Measurements from ENCODE around the gene PIK3IP1.

Gene PIK3IP1

GRCh38 chr22:31313366-31314147 is 21.3 kb upstream of the PIK3IP1 start:
- no peaks in the 10 kb centered on the region for H3K36me3 ChIP-seq (ENCODE audit: control insufficient read depth in 5 of 5, insufficient read depth in 5 of 5, low read length in 5 of 5)
- no peak overlapping the region for H3K9ac ChIP-seq (ENCODE audit: low read length in 5 of 5)

GRCh38 chr22:31308181-31308580 is 15.9 kb upstream of the PIK3IP1 start:
- H3K27me3 ChIP-seq (ENCODE audit: control insufficient read depth in 5 of 5, insufficient read depth in 4 of 5, low read length in 5 of 5), result no peaks in the 10 kb centered on the region
- H3K27ac ChIP-seq (ENCODE audit: low read depth, low read length), result no peak overlapping the region
- H3K4me3 ChIP-seq (ENCODE audit: low read depth in 1 of 5, low read length in 5 of 5), result no peak overlapping the region
- no peaks in the 10 kb centered on the region for H3K36me3 ChIP-seq (ENCODE audit: control insufficient read depth in 5 of 5, insufficient read depth in 5 of 5, low read length in 5 of 5)
- no peaks in the 10 kb centered on the region for H3K9me3 ChIP-seq (ENCODE audit: control insufficient read depth in 5 of 5, low read length in 5 of 5)
- peaks cover 0 to 4% (median under 1%) of the 10 kb centered on the region in 5 donors for H3K4me1 ChIP-seq (ENCODE audit: control insufficient read depth in 5 of 5, insufficient read depth in 5 of 5, low read length in 5 of 5)
- no peak overlapping the region for H3K9ac ChIP-seq (ENCODE audit: low read length in 5 of 5)

More at GRCh38 chr22:31313366-31314147, 21.3 kb upstream of the PIK3IP1 start:
- Histone ChIP-seq H3K27me3 (ENCODE audit: control insufficient read depth in 5 of 5, insufficient read depth in 4 of 5, low read length in 5 of 5) (no peaks in the 10 kb centered on the region), H3K27ac (ENCODE audit: low read depth, low read length) (peak overlapping the region; percentile 28), H3K4me1 (ENCODE audit: control insufficient read depth in 5 of 5, insufficient read depth in 5 of 5, low read length in 5 of 5) (peaks cover 3 to 10% (median 6%) of the 10 kb centered on the region in 5 donors), H3K9me3 (ENCODE audit: control insufficient read depth in 5 of 5, low read length in 5 of 5) (peaks cover 0 to 7% (median 4%) of the 10 kb centered on the region in 5 donors), H3K4me3 (ENCODE audit: low read depth in 1 of 5, low read length in 5 of 5) (no peak overlapping the region)

- H3K9me3 ChIP-seq (ENCODE audit: control insufficient read depth in 5 of 5, low read length in 5 of 5), result no peaks in the 10 kb centered on the region
- no peaks in the 10 kb centered on the region for H3K36me3 ChIP-seq (ENCODE audit: control insufficient read depth in 5 of 5, insufficient read depth in 5 of 5, low read length in 5 of 5)
- H3K4me3 ChIP-seq (ENCODE audit: low read depth in 1 of 5, low read length in 5 of 5), result no peak overlapping the region
- no peaks in the 10 kb centered on the region for H3K27me3 ChIP-seq (ENCODE audit: control insufficient read depth in 5 of 5, insufficient read depth in 4 of 5, low read length in 5 of 5)
- peaks cover 0 to 23% (median 12%) of the 10 kb centered on the region in 5 donors for H3K4me1 ChIP-seq (ENCODE audit: control insufficient read depth in 5 of 5, insufficient read depth in 5 of 5, low read length in 5 of 5)
- no peak overlapping the region for H3K9ac ChIP-seq (ENCODE audit: low read length in 5 of 5)
- no peak overlapping the region for H3K27ac ChIP-seq (ENCODE audit: low read depth, low read length)
Measured at GRCh38 chr22:31305194-31305593, 12.9 kb upstream of the PIK3IP1 start.

- Histone ChIP-seq H3K4me1 (ENCODE audit: control insufficient read depth in 5 of 5, insufficient read depth in 5 of 5, low read length in 5 of 5) (peaks cover 0 to 22% (median 12%) of the 10 kb centered on the region in 5 donors), H3K27ac (ENCODE audit: low read depth, low read length) (no peak overlapping the region), H3K36me3 (ENCODE audit: control insufficient read depth in 5 of 5, insufficient read depth in 5 of 5, low read length in 5 of 5) (no peaks in the 10 kb centered on the region), H3K4me3 (ENCODE audit: low read depth in 1 of 5, low read length in 5 of 5) (no peak overlapping the region), H3K9ac (ENCODE audit: low read length in 5 of 5) (no peak overlapping the region), H3K27me3 (ENCODE audit: control insufficient read depth in 5 of 5, insufficient read depth in 4 of 5, low read length in 5 of 5) (no peaks in the 10 kb centered on the region), H3K9me3 (ENCODE audit: control insufficient read depth in 5 of 5, low read length in 5 of 5) (no peaks in the 10 kb centered on the region)
Measured at GRCh38 chr22:31302537-31302936, 10.2 kb upstream of the PIK3IP1 start.

GRCh38 chr22:31302006-31302405 is 9.7 kb upstream of the PIK3IP1 start:
- Histone ChIP-seq H3K4me1 (ENCODE audit: control insufficient read depth in 5 of 5, insufficient read depth in 5 of 5, low read length in 5 of 5) (peaks cover 2 to 25% (median 16%) of the 10 kb centered on the region in 5 donors), H3K36me3 (ENCODE audit: control insufficient read depth in 5 of 5, insufficient read depth in 5 of 5, low read length in 5 of 5) (no peaks in the 10 kb centered on the region)

GRCh38 chr22:31300896-31301295 is 8.6 kb upstream of the PIK3IP1 start:
- Histone ChIP-seq H3K27ac (ENCODE audit: low read depth, low read length) (no peak overlapping the region), H3K9me3 (ENCODE audit: control insufficient read depth in 5 of 5, low read length in 5 of 5) (no peaks in the 10 kb centered on the region), H3K27me3 (ENCODE audit: control insufficient read depth in 5 of 5, insufficient read depth in 4 of 5, low read length in 5 of 5) (no peaks in the 10 kb centered on the region), H3K4me1 (ENCODE audit: control insufficient read depth in 5 of 5, insufficient read depth in 5 of 5, low read length in 5 of 5) (peaks cover 5 to 37% (median 27%) of the 10 kb centered on the region in 5 donors), H3K4me3 (ENCODE audit: low read depth in 1 of 5, low read length in 5 of 5) (no peak overlapping the region), H3K9ac (ENCODE audit: low read length in 5 of 5) (peak overlapping the region in 1 of 5 donors; percentile 19), H3K36me3 (ENCODE audit: control insufficient read depth in 5 of 5, insufficient read depth in 5 of 5, low read length in 5 of 5) (no peaks in the 10 kb centered on the region)

More at GRCh38 chr22:31302006-31302405, 9.7 kb upstream of the PIK3IP1 start:
- Histone ChIP-seq H3K4me3 (ENCODE audit: low read depth in 1 of 5, low read length in 5 of 5) (no peak overlapping the region), H3K27ac (ENCODE audit: low read depth, low read length) (no peak overlapping the region), H3K9ac (ENCODE audit: low read length in 5 of 5) (no peak overlapping the region), H3K27me3 (ENCODE audit: control insufficient read depth in 5 of 5, insufficient read depth in 4 of 5, low read length in 5 of 5) (no peaks in the 10 kb centered on the region), H3K9me3 (ENCODE audit: control insufficient read depth in 5 of 5, low read length in 5 of 5) (no peaks in the 10 kb centered on the region)

- Histone ChIP-seq H3K4me3 (ENCODE audit: low read depth in 1 of 5, low read length in 5 of 5) (peak overlapping the region in 2 of 5 donors; percentile 1 to 8), H3K4me1 (ENCODE audit: control insufficient read depth in 5 of 5, insufficient read depth in 5 of 5, low read length in 5 of 5) (peaks cover 7 to 60% (median 56%) of the 10 kb centered on the region in 5 donors), H3K27ac (ENCODE audit: low read depth, low read length) (peak overlapping the region; percentile 88), H3K36me3 (ENCODE audit: control insufficient read depth in 5 of 5, insufficient read depth in 5 of 5, low read length in 5 of 5) (no peaks in the 10 kb centered on the region), H3K9ac (ENCODE audit: low read length in 5 of 5) (peak overlapping the region in 2 of 5 donors; percentile 45 to 59), H3K9me3 (ENCODE audit: control insufficient read depth in 5 of 5, low read length in 5 of 5) (no peaks in the 10 kb centered on the region), H3K27me3 (ENCODE audit: control insufficient read depth in 5 of 5, insufficient read depth in 4 of 5, low read length in 5 of 5) (no peaks in the 10 kb centered on the region)
Measured at GRCh38 chr22:31295831-31296657, 3.8 kb upstream of the PIK3IP1 start.

GRCh38 chr22:31295360-31295759 is 3.1 kb upstream of the PIK3IP1 start:
- Histone ChIP-seq H3K4me3 (ENCODE audit: low read depth in 1 of 5, low read length in 5 of 5) (no peak overlapping the region), H3K9ac (ENCODE audit: low read length in 5 of 5) (peak overlapping the region in 2 of 5 donors; percentile 45 to 56), H3K27me3 (ENCODE audit: control insufficient read depth in 5 of 5, insufficient read depth in 4 of 5, low read length in 5 of 5) (no peaks in the 10 kb centered on the region), H3K9me3 (ENCODE audit: control insufficient read depth in 5 of 5, low read length in 5 of 5) (no peaks in the 10 kb centered on the region), H3K4me1 (ENCODE audit: control insufficient read depth in 5 of 5, insufficient read depth in 5 of 5, low read length in 5 of 5) (peaks cover 7 to 58% (median 51%) of the 10 kb centered on the region in 5 donors), H3K27ac (ENCODE audit: low read depth, low read length) (peak overlapping the region; percentile 88), H3K36me3 (ENCODE audit: control insufficient read depth in 5 of 5, insufficient read depth in 5 of 5, low read length in 5 of 5) (no peaks in the 10 kb centered on the region)

- Histone ChIP-seq H3K9ac (ENCODE audit: low read length in 5 of 5) (peak overlapping the region; percentile 40 to 96 (median 85)), H3K27me3 (ENCODE audit: control insufficient read depth in 5 of 5, insufficient read depth in 4 of 5, low read length in 5 of 5) (no peaks in the 10 kb centered on the region), H3K9me3 (ENCODE audit: control insufficient read depth in 5 of 5, low read length in 5 of 5) (no peaks in the 10 kb centered on the region), H3K27ac (ENCODE audit: low read depth, low read length) (peak overlapping the region; percentile 97), H3K36me3 (ENCODE audit: control insufficient read depth in 5 of 5, insufficient read depth in 5 of 5, low read length in 5 of 5) (peaks cover 3 to 25% (median 21%) of the 10 kb centered on the region in 5 donors), H3K4me1 (ENCODE audit: control insufficient read depth in 5 of 5, insufficient read depth in 5 of 5, low read length in 5 of 5) (peaks cover 13 to 77% (median 69%) of the 10 kb centered on the region in 5 donors), H3K4me3 (ENCODE audit: low read depth in 1 of 5, low read length in 5 of 5) (peak overlapping the region; percentile 76 to 99 (median 79))
Measured at GRCh38 chr22:31291481-31292235, 630 bp downstream of the PIK3IP1 start.

All from subcutaneous abdominal adipose tissue (tissue), 5 donors.